ENCODE data around the gene TRAPPC10.

- TF ChIP-seq GATA3 (IDR thresholded peaks at IDR 0.05; ENCODE audit: low read depth, low read length) = no peak
- no peak for TF ChIP-seq GATA2 (IDR thresholded peaks at IDR 0.05; ENCODE audit: low read depth, low read length)
Observed at GRCh38 chr21:43989401-43989800, 22.7 kb upstream of the TRAPPC10 start.
